OCI-LY1 (cell line): ENCODE results near the gene CTCFL.

Experiments used
- CTCF ChIP-seq: fragments of 200-600 bp; sonication (generic), shearing (Covaris generic); IDR thresholded peaks from 2 replicates; pipeline ENCODE4 v1.5.1; 2017; ENCODE audit warnings: mild to moderate bottlenecking, antibody characterized with exemption, low read length, moderate library complexity, mixed read lengths
- EZH2 ChIP-seq: fragments of 200-600 bp; sonication (generic), shearing (Covaris generic); IDR thresholded peaks from 2 replicates; pipeline ENCODE4 v1.8.0; 2017; ENCODE audit warnings: borderline replicate concordance, mixed run types, mild to moderate bottlenecking, antibody characterized with exemption, low read length, moderate library complexity, mixed read lengths

GRCh38 chr20:57522380-57523140, 2.4 kb downstream of the CTCFL start:
- TF ChIP-seq CTCF (no peak), EZH2 (no peak)
